ENCODE measurements around the gene LMF1. TPM values are rescaled to one million over a fixed set of nuclear protein-coding genes. Genes with fewer than 3 reads are reported as not detected.
"Not testable (repeated sequence)": the region's sequence is repeated elsewhere in the genome, so short reads cannot be mapped to it uniquely, and the experiment has no call there.

The LMF1 gene
- total RNA-seq, 1 donor from 2014 or later: 11.4 TPM

GRCh38 chr16:970386-970765, 408 bp downstream of the LMF1 start:
- peak; percentile 62 for ATAC-seq

- ATAC-seq: peak; percentile 2
Measured at GRCh38 chr16:969508-970385, 1.0 kb downstream of the LMF1 start.

- no peak for ATAC-seq
Measured at GRCh38 chr16:968620-969019, 2.2 kb downstream of the LMF1 start.

GRCh38 chr16:967546-968295, 3.1 kb downstream of the LMF1 start:
- no peak for ATAC-seq

- no peak for ATAC-seq
Measured at GRCh38 chr16:967077-967541, 3.7 kb downstream of the LMF1 start.

- no peak for ATAC-seq
Measured at GRCh38 chr16:966505-966904, 4.3 kb downstream of the LMF1 start.

- ATAC-seq: no peak
Measured at GRCh38 chr16:966035-966434, 4.7 kb downstream of the LMF1 start.

GRCh38 chr16:965487-965886, 5.3 kb downstream of the LMF1 start:
- ATAC-seq: no peak

- no peak for ATAC-seq
Measured at GRCh38 chr16:965036-965395, 5.8 kb downstream of the LMF1 start.

GRCh38 chr16:964356-965035, 6.3 kb downstream of the LMF1 start:
- no peak for ATAC-seq

GRCh38 chr16:963913-964312, 6.9 kb downstream of the LMF1 start:
- no peak for ATAC-seq

- ATAC-seq: peak; percentile 9
Measured at GRCh38 chr16:962901-963814, 7.6 kb downstream of the LMF1 start.

- ATAC-seq: no peak
Measured at GRCh38 chr16:962366-962765, 8.4 kb downstream of the LMF1 start.

- ATAC-seq: peak; percentile 10
Measured at GRCh38 chr16:959232-960040, 11.3 kb downstream of the LMF1 start.

- not testable (repeated sequence) for ATAC-seq
Measured at GRCh38 chr16:955766-956165, 15.0 kb downstream of the LMF1 start.

GRCh38 chr16:953818-954217, 17.0 kb downstream of the LMF1 start:
- not testable (repeated sequence) for ATAC-seq

- peak; percentile 17 for ATAC-seq
Measured at GRCh38 chr16:952321-952720, 18.5 kb downstream of the LMF1 start.

GRCh38 chr16:951660-952301, 19.0 kb downstream of the LMF1 start:
- ATAC-seq: no peak

GRCh38 chr16:950733-951573, 19.8 kb downstream of the LMF1 start:
- ATAC-seq: not testable (repeated sequence)

GRCh38 chr16:948767-949166, 22.0 kb downstream of the LMF1 start:
- not testable (repeated sequence) for ATAC-seq

Measured in esophagus mucosa (tissue), 1 donor.